ENCODE data around the gene RSPH6A. TPM values are rescaled to one million over a fixed set of nuclear protein-coding genes. Genes with fewer than 3 reads are reported as not detected.

RSPH6A gene
- total RNA-seq, 4 donors from 2014 or later, result not detected

DNA sequence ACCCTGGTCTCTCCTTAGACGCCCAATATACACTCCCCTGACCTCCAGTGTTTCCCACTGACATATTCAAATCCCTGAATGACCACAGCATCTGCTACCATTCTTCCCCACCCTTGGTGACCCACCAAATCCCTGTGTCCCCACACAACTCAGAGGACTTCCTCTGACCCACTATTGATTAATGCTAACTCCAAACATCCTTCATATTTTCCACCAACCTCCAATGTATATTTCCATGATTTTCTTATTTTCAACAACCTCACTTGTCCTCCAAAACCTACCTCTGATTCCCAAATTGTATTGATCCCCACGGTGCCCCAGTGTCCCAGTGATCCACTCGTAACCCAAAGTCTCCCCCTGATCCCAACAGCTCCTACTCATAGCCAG is 21.9 kb downstream of the RSPH6A start:
- 35 to 47% methylated on average over 3 of the region's 3 CpGs for WGBS, 2 donors
- no peak for DNase-seq (ENCODE audit: low spot score in 2 of 2)
- intact Hi-C loops (cut with DNase I; ENCODE audit: low total_unique reads), result no loop called here
- no peak overlapping the region for H3K4me3 ChIP-seq (ENCODE audit: low read depth, poor library complexity, severe bottlenecking)
- TF ChIP-seq, protein P1, sequence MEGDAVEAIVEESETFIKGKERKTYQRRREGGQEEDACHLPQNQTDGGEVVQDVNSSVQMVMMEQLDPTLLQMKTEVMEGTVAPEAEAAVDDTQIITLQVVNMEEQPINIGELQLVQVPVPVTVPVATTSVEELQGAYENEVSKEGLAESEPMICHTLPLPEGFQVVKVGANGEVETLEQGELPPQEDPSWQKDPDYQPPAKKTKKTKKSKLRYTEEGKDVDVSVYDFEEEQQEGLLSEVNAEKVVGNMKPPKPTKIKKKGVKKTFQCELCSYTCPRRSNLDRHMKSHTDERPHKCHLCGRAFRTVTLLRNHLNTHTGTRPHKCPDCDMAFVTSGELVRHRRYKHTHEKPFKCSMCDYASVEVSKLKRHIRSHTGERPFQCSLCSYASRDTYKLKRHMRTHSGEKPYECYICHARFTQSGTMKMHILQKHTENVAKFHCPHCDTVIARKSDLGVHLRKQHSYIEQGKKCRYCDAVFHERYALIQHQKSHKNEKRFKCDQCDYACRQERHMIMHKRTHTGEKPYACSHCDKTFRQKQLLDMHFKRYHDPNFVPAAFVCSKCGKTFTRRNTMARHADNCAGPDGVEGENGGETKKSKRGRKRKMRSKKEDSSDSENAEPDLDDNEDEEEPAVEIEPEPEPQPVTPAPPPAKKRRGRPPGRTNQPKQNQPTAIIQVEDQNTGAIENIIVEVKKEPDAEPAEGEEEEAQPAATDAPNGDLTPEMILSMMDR (IDR thresholded peaks at IDR 0.05), result no peak
- TF ChIP-seq POLR2A (IDR thresholded peaks at IDR 0.05), result no peak

DNA sequence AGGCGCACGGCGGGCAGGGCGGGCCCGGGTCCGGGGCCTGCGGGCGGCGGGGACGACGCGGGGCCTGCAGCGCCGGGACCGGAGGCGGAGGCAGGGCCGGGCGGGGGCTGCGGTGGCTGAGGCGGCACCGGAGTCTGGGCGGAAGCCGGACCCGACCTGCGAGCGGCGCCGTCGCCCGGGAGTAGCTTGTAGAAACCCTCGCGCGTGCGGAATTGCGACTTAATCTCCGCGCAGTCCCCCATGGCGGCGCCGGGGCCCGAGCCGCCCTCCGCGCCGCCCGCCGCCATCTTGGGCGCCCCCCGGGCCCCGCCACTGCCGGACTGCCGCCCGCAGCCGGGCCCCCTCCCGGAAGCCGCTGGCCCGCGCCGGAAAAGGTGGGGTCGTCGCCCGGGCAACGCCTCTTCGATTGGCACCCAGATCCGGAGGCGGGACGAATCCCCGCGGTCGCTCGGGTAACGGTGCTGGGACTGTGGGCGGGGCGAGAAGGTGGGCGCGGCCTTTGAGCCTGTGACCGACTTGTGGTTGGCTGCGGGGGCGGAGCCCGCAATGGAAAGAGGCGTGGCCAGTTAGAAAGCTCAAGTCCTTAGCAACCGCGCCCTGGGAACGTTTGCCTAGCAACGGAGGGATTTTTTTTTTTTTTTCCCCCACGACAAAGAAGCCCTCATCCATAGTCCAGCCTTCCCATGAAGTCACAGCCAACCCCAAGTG is 22.5 kb downstream of the RSPH6A start, which contains the start of gene DMWD:
TSS of gene DMWD (minus strand) at position 376 of the 708 bp plus-strand sequence. CDS start at position 287, 89 bp downstream.
- intact Hi-C loops (cut with DNase I; ENCODE audit: low total_unique reads), result no loop called here
- TF ChIP-seq POLR2A (IDR thresholded peaks at IDR 0.05), result no peak
- TF ChIP-seq, protein P1 (IDR thresholded peaks at IDR 0.05), result no peak
- 0 to 1% methylated on average over 19 to 42 of the region's 86 CpGs for WGBS, 2 donors
- peak within 1 kb of the TSS; percentile 56 for H3K4me3 ChIP-seq (ENCODE audit: low read depth, poor library complexity, severe bottlenecking)
- DNase-seq (ENCODE audit: low spot score in 2 of 2), result peak; percentile 99 to 100

DNA sequence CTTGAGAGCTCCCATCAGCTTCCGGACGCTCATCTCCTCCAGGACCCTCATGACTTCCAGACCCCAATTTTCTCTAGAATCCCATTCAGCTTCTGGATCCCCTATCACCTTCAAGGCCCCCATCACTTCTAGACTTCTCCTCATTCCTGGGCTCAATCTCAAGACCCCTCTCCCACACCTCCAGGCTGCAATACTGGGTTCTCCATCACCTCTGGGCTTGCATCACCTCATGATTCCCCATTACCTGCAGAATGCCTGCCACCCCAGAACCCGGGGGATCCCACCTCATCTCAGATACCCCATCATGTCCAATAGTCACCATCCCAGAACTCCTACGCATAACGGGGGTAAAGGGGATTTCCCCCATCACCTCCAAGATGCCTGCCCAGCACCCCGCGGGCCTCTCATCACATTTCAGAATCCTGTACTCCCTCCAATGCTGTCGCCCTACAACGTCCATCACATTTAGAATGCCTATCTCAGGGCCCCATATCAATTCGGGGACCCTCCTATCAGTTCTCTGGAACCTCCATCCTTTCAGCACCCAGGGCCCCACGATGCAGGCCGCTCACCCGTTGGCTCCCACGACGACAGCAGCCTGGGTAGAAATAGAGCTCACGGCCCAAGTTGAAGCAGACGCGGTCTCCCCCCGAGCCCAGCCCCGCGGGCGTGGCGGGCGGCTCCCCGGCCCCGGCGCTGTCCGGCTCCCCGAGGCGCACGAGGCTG is 23.2 kb downstream of the RSPH6A start:
- 6 to 9% methylated on average over 23 to 30 of the region's 31 CpGs for WGBS, 2 donors
- TF ChIP-seq, protein P1 (IDR thresholded peaks at IDR 0.05), result no peak
- no peak for TF ChIP-seq POLR2A (IDR thresholded peaks at IDR 0.05)
- peak overlapping the region; percentile 56 for H3K4me3 ChIP-seq (ENCODE audit: low read depth, poor library complexity, severe bottlenecking)
- no peak for DNase-seq (ENCODE audit: low spot score in 2 of 2)
- intact Hi-C loops (cut with DNase I; ENCODE audit: low total_unique reads), result no loop called here

DNA sequence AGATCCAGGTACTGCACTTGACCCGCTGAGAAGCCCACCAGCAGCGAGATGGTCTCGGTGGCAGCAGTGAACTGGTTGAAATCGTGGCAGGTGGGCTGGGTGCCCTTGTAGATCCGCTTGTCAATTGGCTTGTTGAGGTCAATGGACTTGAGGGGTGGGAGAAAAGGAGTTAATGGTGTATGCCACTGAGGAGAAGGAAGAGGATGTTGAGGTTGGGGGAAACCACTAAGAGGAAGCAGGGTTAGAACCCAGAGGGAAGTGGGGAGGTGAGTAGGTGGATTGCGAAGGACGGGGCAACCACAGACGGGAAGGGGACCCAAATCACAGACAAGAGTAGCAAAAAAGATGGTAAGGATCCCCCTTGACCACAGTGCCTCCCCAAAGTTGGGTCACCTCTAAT is 24.2 kb downstream of the RSPH6A start:
- no peak overlapping the region for H3K4me3 ChIP-seq (ENCODE audit: low read depth, poor library complexity, severe bottlenecking)
- intact Hi-C loops (cut with DNase I; ENCODE audit: low total_unique reads), result no loop called here
- TF ChIP-seq, protein P1 (IDR thresholded peaks at IDR 0.05), result no peak
- no peak for TF ChIP-seq POLR2A (IDR thresholded peaks at IDR 0.05)
- no peak for DNase-seq (ENCODE audit: low spot score in 2 of 2)
- 73% methylated on average over 8 of the region's 8 CpGs for WGBS, 2 donors

DNA sequence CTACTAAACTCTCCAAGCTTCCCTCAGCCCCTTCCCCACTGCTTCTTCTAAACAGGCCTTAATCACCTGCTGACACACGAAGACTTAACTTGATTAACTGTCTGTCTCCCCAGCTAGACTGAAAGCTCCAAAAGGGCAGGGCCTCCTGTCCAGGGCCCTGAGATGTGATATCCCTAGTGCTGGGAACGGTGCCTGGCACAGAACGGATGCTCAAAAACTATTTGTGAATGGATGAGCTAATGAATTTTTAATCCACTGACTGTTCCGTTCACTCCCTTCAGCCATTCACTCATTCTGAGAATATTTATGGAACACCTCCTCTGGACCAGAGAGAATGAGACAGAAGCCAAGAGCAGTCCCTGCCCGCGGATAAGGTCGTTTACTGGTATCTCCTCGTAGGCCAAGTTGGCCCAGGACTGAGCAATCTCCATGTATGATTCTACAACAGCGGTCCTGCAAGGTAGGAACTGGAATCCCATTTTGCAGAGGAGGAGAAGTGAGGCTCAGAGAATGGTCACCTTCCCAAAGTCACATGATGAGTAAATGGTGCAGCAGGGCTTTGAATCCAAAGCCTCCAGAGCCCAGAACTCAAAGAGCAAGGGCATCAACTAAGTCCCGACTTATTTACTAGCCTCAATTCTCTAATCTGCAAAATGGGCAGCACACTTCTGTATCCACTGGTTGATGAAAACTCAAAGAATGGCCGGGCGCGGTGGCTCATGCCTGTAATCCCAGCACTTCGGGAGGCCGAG is 25.9 kb downstream of the RSPH6A start:
- no peak for DNase-seq (ENCODE audit: low spot score in 2 of 2)
- intact Hi-C loops (cut with DNase I; ENCODE audit: low total_unique reads), result no loop called here
- 87 to 90% methylated on average over 15 of the region's 15 CpGs for WGBS, 2 donors
- TF ChIP-seq, protein P1 (IDR thresholded peaks at IDR 0.05), result no peak
- no peak for TF ChIP-seq POLR2A (IDR thresholded peaks at IDR 0.05)
- H3K4me3 ChIP-seq (ENCODE audit: low read depth, poor library complexity, severe bottlenecking), result no peak overlapping the region

Measured in lower leg skin (tissue), 4 donors.